T-helper 2 cell (primary cell): ENCODE results near the gene SPDYE3.
A peak's percentile ranks its signal among the peaks of the same experiment; 100 is the strongest.
"Not testable (repeated sequence)": the region's sequence is repeated elsewhere in the genome, so short reads cannot be mapped to it uniquely, and the experiment has no call there.

Experiments
- DNase-seq, 5 experiments: peaks; one replicate each; pipeline versions ENCODE4 v3.0.0 to v3.0.0-alpha.2; 2012 to 2022
- total RNA-seq, 2 donors: gene quantifications; one replicate each; lab custom pipeline; 2026; lab: John Stamatoyannopoulos, UW

The SPDYE3 gene
- 0 reads per million in 2 donors for total RNA-seq

DNA sequence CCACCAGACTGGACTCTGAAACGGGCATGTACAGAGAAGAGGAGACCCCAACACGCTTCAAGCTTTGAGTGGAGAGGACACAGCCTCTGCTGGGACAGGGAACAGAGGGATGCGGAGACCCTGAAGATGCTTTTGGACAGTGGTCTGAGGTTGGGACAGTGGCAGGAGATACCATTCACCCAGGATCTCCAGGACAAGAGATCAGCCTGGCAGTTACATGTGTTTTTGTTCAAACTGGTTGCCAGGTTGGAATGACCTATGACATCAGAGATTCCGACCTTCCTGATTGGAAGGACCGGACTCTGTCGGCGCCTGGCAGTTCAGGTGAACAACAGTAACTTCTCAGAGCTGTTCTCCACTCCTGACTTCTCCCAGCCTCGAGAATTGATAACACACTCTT, at the start of gene SPDYE3:
Gene SPDYE3 (plus strand): TSS at position 301 of the 400 bp plus-strand sequence. CDS start 184 bp downstream, outside the sequence.
- not testable (repeated sequence) for DNase-seq

GRCh38 chr7:100259984-100260383, 47.5 kb upstream of the SPDYE3 start:
- not testable (repeated sequence) for DNase-seq

GRCh38 chr7:100262896-100263295, 44.6 kb upstream of the SPDYE3 start:
- DNase-seq: not testable (repeated sequence)

GRCh38 chr7:100264223-100264622, 43.3 kb upstream of the SPDYE3 start:
- DNase-seq: not testable (repeated sequence)

- DNase-seq: not testable (repeated sequence)
Observed at GRCh38 chr7:100264669-100265165, 42.8 kb upstream of the SPDYE3 start.

- not testable (repeated sequence) for DNase-seq
Observed at GRCh38 chr7:100265851-100266250, 41.7 kb upstream of the SPDYE3 start.

GRCh38 chr7:100266576-100267354, 40.7 kb upstream of the SPDYE3 start:
- no peak for DNase-seq

DNA sequence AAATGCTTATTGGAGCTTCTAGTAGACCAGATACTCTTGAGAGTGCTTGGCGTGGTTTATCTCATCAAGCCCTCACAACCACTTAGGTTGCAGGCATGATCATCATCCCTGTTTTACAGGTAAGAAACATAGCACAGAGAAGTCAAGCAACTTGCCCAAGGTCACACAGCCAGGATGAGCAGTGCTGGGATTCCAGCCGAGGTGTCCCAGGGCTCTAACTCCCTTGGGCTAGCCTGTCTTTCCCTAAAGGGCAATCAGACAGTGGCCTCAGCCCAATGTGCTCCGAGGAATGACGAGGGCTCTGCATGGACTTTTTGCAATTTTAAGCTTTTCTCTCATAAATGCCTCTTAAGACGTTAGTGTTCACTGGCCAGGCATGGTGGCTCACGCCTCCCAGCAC, 39.9 kb upstream of the SPDYE3 start:
- DNase-seq: no peak

GRCh38 chr7:100268882-100269281, 38.6 kb upstream of the SPDYE3 start:
- not testable (repeated sequence) for DNase-seq

DNA sequence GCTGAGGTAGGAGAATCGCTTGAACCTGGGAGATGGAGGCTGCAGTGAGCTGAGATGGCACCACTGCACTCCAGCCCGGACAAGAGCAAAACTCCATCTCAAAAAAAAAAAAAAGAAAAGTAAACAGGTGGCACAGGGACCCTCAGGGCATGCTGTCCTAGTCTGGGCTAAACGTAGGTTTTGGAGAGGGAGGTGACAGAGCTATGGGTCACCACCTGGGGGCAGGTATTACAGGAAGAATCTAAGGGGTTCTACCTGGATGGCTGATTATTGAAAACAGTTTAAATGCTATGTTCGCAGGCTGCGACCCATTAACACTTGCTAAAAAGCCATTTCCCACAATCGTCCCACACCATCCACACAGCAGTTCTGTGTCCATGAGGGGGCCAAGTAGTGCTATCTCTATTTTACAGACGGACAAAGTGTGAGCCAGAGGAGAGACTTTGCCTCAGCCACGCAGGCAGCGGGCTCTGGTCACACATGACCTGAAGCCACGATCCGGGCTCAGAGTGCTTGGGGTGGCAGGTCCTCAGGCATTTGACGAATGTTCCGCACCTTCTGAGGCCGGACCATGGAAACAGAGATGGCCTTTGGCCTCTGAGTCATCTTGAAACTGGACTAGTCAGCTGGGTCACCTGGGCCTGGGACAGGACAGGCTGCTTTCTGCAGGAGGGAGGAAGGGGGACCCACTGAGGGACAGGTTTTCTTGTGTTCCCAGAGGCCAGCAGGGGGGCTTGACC, 38.0 kb upstream of the SPDYE3 start:
- not testable (repeated sequence) for DNase-seq

GRCh38 chr7:100270046-100270918, 37.2 kb upstream of the SPDYE3 start:
- not testable (repeated sequence) for DNase-seq

DNA sequence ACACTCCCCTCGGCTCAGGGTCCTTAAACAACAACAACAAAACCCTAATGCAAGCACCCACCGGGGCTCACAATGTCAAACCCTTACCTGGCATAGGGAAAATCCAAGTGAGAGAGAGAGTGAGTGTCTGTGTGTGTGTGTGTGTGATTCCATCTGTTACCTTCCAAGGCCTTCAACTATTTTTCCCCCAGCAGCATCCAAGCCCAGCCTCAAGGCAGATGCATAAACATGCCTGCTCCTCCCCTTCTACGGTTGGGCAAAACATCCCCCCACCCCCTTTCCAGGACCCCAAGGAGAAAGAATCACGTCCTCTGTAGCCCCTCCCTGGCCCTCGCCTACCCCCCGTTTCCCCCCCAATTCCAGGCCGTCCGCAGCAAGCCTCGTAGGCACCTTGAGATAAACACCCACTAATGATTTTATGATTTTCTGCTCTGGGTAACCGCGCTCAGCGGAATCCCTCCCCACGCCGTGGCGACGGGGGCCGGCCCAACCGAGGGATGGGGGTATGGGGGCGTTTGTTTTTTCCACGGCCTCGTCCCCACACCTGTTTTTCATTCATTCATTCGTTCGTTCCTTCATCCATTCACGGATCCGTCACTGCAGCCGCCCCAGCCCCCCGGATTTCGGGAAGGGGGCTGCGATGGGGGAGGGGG, 36.4 kb upstream of the SPDYE3 start:
- not testable (repeated sequence) for DNase-seq

DNA sequence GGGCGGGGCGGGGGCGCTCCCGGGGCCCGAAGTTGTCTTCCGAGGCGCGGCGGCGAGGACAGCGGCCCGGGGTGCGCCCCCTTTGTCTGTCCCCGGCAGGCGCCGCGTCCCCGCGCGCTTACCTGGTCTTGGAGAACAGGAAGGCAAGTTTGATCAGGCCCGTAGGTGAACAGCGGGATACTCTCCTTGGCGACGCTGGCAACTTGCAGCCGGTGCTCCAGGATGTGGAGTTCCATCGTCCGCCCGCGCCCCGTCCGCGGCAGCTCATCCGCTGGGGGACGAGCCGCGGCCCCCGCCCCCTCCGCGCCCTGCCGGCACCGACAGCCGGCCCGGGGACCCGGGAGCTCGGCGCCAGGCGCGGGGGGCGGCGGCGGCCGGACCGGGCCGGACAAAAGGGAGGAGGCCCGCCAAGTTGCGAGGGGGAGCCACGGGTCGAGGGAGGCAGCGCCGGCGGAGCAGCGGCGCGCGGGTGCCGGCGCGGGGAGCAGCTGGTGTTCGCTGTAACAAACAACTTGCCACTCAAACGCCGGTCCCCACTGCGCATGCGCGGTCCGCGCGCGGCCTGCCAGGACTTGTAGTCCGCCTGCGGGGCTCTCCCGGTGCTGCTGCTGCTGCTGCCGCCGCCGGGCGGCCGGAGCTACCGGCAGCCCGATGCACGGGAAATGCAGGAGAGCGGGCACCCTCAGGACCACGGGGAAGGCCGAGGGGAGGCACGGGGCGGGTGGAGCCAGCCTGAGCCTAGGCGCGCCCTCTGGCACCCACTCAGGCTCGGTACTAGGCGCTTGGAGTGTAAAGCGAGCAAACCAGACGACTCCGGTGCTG, 35.6 kb upstream of the SPDYE3 start:
- peak; percentile 95 to 97 (median 97) for DNase-seq

GRCh38 chr7:100272538-100272902, 35.0 kb upstream of the SPDYE3 start:
- not testable (repeated sequence) for DNase-seq

DNA sequence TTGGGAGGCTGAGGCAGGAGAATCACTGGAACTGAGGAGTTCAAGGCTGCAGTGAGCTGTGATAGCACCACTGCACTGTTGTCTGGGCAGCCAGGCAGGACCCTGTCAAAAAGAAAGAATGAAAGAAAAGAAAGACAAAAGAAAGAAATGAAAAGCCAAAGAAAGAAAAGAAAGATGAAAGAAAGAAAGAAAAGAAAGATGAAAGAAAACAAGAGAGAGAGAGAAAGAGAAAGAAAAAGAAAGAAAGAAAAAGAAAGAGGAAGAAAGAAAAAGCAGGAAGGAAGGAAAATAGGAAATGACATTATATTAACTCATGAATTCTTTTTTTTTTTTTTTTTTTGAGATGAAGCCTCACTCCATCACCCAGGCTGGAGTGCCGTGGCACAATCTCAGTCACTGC, 32.4 kb upstream of the SPDYE3 start:
- DNase-seq: no peak

DNA sequence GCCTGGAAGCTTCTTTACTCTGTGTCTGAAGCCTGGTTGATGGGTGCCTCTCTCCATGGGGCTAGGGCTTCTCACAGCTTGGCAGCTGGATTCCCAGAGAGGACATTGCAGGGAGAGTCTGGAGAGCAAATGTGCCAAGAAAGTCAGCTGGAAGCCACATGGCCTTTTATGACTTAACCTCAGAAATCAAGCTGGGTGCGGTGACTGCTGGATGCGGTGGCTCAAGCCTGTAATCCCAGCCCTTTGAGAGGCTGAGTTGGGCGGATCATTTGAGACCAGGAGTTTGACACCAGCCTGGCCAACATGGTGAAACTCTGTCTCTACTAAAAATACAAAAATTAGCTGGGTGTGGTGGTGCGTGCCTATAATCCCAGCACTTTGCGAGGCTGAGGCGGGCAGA, 31.4 kb upstream of the SPDYE3 start:
- not testable (repeated sequence) for DNase-seq

GRCh38 chr7:100282069-100282608, 25.4 kb upstream of the SPDYE3 start:
- DNase-seq: not testable (repeated sequence)

- DNase-seq: not testable (repeated sequence)
Observed at GRCh38 chr7:100283147-100283546, 24.4 kb upstream of the SPDYE3 start.

DNA sequence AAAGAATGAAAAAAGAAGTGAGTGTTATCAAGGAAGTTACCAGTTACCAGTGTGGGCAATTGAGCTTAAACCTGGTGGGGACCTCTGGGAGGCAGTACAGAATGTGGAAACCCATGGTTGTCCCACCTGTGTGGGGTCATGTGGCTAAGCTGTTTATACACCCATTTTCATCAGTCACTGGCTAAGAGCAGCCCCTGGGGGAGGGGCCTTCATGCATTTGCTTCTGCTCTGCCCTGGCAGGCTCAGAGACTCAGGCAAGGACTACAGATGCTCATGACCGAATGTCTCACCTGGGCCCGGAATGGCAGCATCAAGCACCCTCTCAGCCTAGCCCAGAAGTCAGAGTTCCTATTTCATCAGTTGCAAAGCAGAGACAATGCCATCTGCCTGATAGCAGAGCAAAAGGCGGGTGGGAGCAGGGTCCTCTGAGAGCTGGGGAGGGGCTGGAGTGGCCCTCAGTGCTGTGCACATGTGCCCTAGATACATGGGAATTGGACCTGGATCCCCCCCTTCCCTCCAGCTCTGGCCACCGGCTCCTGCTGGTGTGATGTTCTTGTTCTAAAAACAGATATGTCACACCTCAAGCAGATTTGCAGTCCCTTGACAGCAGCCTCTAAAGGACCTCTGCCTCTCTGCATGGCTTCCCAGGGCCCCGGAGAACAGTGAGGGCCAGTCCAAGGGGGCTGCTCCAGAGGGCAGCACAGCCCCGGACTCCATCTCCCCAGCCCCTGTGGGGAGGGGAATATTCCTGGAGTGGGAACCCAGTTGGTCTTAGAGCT, 20.1 kb upstream of the SPDYE3 start:
- not testable (repeated sequence) for DNase-seq

- not testable (repeated sequence) for DNase-seq
Observed at GRCh38 chr7:100288258-100288657, 19.2 kb upstream of the SPDYE3 start.
